HG03066 (cell line): ENCODE data around the gene DLGAP1.

ENCODE experiments used
- ATAC-seq: cut with Tn5 transposase; IDR thresholded peaks from one replicate; pipeline ENCODE4 v1.9.1; 2021; ENCODE audit warnings: low read depth; ENCODE audit not compliant: unreplicated experiment

DLGAP1 gene

DNA sequence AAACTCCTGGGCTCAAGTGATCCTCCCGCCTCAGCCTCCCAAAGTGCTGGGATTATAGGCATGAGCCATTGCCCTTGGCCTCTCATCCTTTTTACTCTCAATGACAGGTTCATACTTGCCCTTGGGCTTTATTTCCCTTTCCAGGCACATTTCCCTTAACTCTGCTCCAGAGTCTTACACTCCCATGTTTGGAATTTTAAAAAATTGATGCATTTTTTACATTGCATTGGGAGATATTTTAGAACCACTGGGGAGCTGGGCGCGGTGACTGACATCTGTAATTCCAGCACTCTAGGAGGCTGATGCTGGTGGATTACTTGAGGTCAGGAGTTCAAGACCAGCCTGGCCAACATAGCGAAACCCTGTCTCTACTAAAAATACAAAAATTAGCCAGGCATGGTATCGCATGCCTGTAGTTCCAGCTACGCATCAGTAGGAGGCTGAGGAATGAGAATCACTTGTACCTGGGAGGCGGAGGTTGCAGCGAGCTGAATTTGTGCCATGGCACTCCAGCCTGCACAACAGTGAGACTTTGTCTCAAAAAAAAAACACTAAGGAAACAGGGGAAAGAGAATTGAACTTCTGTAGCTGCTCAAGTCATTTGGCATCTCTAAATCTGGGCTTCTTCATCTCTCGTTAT is 986.9 kb downstream of the DLGAP1 start:
- no peak for ATAC-seq

DNA sequence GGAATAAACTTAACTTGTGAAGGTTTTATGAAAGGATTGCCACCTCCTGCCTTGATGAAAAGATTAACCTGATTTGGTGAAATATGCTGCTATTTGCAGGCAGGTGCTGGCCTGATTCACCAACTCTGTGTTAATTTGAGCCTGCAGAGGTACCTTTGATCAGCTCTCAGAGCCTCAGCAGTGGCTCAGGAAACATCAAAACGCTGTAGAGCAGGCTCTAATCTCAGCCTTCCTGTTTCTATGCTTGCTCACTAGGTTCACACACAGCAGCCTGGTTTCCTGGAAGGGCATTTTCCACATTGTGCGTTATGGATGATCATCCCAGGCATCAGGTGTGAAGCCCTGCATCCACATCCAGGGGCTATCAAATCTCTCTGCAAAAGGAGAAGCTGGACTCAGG is 988.2 kb downstream of the DLGAP1 start:
- ATAC-seq: no peak

DNA sequence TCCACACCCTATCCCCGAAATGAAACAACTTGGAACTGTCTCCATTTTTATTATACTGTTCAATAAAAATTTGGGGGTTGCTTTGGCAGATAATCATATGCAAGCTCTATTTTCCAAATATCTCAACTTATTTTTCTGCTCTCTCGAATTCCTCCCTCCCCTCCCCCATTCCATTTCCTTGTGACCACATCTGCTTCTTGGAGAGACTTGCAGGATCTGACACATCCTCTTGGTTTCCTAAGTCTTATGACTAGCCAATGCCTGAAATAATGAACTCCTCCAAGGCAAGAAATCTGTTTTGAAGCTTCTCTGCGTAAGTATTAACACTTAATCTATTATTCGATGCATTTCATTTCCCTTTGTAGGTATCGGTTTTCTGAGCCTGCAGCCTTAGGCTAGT is 989.1 kb downstream of the DLGAP1 start:
- no peak for ATAC-seq

DNA sequence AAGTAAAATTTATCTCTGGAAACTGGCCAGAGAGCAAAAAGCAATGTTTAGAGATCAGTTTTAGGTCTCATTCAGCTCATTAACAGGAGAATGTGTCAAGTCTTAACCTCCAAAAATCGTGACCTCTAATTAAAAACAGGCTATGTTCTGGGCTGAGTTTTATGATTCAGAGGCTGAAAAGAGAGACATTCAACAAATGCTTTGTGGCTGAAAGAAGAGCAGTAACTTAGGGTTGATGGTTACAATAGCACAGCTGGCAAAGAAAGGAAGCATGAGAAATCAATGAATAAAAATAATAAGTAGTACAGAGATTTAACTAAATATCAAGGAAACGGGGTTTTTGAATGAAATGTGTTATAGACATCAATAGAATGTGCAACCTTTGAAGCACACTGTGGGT is 992.1 kb downstream of the DLGAP1 start:
- ATAC-seq: no peak

DNA sequence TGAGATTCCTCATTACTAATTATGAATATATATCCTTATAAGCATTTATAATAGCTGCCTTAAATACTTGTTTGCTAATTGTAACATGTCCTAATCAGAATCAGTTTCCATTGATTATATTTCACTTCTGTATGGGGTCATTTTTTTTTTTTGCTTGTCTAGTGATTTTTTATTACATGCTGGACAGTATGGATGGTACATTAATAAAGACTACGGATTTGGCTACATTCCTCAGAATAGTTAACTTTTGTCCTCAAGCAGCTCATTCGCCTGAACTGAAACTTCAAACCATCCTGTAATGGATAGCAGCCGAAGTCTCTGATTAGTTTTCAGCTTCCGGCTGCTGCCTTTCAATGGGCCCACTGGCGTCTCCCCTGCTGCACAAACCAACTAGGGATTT is 993.4 kb downstream of the DLGAP1 start:
- no peak for ATAC-seq

DNA sequence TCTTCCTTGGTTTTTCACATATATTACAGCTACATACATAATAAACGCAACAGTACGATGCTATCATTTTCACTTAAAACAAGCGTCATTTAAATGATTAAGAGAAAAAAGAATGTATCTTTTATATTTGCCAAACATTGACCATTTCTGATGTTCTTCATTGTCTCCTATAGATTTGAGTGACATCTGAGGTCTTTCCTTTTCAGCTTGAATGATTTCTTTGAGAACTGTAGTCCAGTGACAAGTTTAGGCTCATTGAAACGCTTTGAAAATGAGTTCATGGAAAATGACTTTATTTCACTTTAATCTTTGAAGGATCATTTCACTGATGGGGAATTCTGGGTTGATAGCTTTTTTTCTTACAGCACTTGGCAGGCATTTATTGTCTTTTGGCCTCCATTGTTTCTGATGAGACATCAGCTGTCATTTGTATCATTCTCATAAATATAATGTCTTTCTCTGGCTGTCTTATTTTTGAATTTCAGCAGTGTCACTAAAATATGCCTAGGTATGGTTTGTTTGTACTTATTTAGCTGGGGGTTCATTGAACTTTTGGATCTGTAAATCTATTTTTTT is 994.2 kb downstream of the DLGAP1 start:
- ATAC-seq: no peak

DNA sequence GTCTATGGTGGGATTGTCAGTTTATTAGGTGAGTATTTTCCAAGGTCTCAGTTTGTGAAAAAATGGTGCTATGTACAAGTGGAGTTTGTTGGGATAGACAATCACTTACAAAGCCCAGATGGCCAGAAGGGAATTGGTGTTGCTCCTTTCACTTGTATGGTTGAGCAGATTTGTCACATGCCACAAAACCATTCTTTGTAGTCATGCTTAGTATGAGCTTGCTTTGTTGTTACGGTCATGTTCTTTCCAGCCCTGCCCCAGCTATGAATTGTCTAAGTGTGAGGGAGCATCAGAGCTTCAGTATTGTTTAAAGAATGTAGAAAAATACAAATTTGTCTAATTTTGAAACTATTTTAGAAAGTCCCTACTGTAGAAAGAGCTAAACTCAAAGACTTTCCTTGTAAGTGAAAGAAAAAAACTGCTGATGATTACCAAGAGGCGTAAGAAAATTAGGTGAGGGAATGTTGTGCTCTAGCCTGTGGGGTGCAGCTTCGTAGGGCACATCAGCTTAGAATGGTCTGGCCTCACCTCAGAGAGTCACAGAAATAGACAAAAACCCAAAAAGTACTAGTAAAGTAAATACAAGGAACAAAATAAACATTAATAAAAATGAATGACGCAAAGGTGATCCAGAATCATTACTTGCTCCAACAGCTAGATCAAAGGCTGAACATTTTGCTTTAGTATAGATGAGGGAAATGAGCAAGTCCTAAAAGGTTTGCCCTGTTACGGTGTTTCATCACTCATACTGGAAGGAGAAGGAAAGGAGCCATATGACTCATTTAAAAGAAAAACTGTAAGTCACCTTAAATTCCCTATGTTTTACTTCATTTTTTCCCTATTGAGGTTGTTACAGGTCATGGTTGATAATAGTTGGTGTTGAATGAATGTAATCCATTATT is 995.9 kb downstream of the DLGAP1 start:
- ATAC-seq: no peak

DNA sequence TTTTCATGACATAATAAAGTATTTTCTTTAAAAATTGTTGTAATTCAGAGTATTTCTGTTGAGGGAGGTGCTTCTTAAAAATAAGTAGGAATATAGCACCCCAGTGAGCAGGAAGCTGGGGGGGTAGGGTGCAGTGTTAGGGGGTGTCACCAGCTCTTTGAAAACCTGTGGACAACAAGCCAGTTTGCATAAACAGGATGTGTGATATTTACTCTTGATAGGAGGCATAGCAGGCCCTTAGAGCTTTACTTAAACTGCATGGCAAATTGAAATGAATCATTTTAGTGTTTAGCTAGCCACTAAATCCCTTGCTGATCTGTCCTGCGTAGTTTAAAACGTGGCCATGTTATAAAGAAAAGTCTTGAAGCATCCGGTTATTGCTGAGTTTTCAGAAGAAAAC is 996.7 kb downstream of the DLGAP1 start:
- no peak for ATAC-seq

DNA sequence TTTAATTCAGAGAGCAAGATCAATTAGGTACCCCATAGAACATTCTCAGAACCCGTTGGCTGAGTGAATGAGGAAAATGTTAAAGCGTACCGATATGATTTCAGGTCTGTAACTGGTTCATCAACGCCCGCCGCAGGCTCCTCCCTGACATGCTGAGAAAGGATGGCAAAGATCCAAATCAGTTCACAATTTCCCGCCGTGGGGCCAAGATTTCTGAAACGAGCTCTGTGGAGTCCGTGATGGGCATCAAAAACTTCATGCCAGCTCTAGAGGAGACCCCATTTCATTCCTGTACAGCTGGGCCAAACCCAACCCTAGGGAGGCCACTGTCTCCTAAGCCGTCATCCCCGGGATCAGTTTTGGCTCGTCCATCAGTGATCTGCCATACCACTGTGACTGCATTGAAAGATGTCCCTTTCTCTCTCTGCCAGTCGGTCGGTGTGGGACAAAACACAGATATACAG is 997.8 kb downstream of the DLGAP1 start:
- no peak for ATAC-seq

DNA sequence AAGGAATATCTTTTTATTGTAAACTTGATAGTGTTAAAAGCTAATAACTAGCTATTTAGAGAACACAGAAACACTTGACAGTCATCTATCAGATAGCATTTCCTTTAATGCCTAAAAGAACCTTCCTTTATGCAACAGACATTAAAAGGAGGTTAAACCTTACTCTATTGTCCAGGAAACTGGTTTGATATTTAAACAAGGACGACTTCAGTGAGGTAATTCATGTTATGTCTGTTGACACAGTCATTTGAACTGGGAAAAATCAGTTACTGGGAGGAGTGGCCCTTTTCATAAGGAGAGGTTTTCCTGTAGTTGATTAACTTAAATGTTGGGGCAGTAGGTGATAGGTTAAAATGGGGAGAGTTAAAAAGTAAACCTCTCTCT is 998.4 kb downstream of the DLGAP1 start:
- ATAC-seq: no peak

DNA sequence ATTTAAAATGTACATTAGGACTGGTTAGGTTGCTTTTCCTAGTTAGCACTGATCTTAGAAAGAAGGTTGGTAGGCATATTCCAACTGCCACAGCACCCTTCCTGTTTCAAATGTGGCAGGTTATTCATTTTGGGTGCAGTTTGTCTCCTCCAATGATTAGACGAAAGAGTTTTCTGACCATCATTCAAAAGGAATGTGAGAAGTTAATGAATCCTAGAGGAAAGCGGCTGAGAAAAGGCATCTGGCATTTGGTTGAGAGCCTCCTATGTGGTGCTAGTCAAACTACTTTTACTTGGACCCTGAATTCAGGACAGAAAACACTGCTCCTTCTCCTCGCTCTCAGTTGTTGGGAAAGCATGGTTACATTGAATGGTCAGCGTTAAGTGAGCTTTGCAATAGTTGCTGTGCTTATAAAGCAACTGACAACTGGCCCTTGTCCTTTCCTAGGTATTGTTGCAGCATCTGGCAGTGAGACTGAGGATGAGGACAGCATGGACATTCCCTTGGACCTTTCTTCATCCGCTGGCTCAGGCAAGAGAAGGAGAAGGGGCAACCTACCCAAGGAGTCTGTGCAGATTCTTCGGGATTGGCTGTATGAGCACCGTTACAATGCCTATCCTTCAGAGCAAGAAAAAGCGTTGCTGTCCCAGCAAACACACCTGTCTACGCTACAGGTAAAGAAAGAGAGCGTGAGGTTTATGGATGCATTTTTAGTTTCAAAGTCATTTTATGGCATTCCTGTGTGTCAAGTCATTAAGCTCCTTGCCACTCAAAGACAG is 999.0 kb downstream of the DLGAP1 start:
- ATAC-seq: no peak

DNA sequence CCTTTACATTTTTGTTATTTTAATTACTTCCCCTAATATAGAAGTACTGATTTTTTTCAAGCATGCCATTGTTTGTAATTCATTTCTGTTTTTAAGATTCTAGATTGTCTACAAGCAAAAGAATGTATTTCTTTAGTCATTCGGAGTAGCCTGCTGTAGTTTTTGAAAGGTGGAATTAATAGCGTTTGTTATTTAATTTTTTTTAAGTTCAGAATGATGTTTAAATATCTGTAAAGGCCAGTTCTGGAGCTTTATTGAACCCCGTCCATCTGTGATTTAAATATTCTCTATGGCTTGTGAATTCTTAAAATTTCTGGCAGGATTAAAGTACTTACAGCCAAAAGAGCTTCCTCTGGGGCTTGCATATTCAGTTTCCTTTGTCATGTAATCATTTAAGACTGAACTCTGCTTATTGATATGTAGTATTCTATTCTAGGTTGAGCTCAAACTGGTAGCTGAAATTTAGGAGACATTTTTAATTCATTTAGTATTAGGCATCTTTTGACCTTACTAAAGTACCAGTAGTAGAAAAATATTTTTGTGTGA is 999.9 kb downstream of the DLGAP1 start:
- no peak for ATAC-seq

DNA sequence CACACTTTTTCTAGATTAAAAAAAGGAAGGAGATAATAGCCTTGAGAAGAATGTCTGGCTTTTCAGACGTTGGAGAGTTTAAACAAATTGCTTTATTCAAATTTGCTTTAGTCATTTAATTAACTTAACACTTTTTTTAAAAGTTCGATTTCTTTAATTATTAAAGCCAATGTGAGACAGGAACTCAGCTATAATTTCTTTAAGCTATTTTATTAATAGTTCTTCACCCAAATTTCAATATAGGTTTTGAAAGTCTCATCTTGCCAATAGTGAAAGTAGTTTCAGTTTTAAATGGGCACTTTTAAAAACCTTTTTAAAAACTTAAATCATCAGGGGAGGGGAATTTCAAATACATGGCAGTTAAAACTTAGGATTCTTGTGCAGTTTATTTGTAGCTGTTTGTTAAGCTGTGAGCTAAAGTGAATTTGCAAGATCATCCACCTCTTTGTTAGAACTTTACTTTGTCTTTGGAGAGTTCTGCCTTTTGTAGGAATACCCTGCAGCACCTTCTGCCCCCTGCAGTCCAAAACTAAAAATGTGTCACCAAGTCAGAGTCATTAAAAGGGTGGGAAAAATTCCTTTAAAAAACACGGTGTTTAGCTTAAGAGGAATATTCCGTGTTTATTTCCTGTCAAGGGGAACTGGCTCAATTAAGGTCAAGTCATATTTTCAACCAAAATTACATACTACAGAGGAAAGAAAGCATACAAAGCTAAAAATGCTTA is 1000.6 kb downstream of the DLGAP1 start:
- no peak for ATAC-seq

DNA sequence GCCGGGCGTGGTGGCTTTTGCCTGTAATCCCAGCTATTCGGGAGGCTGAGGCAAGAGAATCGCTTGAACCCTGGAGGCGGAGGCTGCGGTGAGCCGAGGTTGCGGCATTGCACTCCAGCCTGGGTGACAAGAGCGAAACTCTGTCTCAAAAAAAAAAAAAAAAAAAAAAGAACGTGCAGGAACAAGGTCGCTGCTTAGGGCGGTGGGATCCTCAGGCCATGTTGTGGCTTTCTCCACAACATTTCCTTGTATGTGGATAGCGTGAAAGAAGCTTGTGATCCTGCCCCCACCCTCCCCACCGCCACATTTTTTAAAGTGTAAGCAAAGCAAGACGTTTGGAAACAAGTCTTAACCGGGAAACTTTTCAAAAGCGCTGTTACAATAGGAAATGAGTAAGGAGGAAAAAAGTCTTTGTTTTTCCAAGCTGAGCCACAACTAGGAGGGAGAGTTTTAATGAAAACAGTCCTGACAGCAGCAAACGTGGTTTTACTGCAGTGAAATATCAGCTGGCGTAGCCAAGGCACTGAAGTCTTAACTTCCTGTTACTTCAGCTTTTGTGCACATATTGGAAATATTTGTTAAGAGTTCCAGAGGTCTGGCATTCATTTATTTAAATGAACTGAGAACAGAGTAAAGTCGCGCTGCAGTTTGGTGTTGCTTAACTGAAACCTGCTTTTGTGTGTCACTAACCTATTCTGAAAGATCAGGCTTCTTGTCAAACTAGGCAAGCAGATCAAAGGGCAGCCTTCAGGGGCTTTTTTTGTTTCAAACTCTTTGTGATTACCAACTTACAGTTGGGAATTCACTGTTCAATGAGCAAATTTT is 1001.4 kb downstream of the DLGAP1 start:
- ATAC-seq: no peak

DNA sequence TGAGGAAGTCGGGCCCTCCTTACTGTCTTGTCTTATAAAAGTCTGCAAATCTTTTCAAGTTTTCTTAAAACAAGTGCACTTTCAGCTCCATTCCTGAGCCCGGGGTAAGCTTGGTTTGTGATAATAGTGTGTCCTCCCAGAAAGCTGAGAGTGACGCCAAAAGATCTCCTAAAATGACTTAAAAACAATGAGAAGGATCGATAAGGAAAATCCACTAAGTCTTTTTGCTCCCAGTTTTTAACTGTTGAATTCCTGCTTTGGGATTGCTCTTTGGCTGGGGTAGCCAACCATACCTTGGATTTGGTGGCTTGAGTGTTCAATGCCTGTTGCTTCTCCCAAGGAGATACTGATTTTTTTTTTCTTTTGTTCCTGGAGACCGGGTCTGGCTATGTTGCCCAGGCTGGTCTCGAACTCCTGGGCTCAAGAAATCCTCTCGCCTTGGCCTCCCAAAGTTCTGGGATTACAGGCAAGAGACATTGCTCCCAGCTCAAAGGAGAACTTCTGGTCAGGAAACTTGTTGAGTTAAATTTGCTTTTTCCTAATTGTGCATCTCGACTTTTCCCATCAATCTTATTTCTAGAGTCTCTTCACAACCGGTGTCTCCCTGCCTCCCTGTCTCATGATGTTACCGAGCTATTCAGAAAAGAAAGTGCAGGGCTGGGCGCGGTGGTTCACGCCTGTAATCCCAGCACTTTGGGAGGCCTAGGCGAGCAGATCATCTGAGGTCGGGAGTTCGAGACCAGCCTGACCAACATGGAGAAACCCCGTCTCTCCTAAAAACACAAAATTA is 1002.2 kb downstream of the DLGAP1 start:
- ATAC-seq: no peak

DNA sequence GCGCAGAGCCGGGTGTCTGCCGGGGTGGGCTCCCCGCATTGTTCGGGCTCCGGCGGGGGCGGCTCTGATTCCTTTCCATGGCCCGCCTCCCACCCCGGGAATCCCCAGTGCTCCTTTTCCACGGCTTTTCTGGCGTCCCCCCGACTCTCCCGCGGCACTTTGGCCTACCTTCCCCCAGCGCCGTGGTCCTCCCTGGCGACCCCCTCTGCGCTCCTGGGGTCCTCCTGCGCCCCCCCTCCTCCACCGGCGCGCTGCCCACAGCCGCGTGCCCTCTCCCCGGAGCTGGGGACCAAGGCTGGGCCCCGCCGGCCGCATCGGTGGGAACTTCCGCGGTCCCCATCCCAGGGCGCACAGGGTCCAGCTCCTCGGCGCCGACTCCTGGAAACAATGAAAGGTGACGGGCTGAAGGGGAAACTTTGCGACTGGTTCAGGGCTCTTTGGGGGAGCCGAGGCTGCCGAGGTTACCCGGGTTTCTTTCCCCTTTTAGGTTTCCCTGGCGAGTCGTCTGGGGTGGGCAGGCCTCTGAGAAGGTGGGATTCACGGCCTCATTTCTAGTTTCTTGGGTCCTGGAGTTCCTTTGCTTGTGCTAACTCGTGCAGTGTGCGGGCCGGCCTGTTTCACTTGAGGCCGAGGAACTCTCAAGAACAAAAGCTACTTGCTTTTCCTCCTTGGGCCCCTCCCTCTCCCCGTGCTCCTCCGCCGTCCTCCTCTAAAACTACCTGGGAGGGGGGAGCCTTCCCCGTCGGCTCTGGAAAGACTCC is 1002.9 kb downstream of the DLGAP1 start:
- ATAC-seq: no peak

DNA sequence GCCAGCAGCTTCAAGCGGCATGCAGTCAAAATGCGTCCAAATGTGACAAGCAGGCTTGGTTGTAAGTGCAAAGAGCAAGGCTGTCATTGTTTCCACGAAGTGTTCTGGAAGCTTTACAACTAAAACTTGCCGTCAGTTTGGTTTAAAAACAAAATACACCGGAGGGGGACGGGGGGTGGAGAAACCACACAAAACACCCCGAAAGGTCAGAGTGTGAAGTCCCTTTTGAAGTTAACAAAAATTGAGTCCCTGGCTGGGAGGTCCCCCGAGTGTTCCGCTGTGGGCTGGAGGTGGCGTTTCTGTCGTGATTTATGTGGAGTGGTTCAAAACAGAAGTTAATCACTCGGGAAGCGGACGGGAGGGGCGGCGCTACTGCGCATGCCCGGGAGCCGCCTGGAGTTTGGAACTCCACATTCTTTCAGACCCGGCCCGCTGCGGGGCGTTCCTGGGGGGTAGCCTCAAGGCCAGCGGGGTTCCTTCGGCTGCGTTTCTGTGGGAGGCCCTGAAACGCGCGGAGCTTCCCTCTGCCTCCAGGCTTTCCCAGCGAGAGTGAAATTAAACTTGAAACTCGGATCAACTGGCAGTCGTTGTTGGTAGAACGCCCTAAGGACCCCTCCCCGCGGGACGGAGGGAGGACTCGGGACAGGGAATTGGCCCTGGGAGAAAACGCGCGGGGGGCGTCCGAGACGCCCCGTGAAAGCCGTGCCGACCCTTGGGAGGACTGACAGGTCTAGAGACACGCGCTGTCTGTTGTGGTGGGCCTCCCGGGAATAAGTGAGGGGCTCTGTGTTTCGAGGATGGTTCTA is 1003.7 kb downstream of the DLGAP1 start:
- no peak for ATAC-seq
